Measurements from ENCODE around the gene PTPRG. TPM values are rescaled to one million over a fixed set of nuclear protein-coding genes. Genes with fewer than 3 reads are reported as not detected.

The PTPRG gene
- total RNA-seq, 1 experiment from 2014 or later = 11.7 TPM

DNA sequence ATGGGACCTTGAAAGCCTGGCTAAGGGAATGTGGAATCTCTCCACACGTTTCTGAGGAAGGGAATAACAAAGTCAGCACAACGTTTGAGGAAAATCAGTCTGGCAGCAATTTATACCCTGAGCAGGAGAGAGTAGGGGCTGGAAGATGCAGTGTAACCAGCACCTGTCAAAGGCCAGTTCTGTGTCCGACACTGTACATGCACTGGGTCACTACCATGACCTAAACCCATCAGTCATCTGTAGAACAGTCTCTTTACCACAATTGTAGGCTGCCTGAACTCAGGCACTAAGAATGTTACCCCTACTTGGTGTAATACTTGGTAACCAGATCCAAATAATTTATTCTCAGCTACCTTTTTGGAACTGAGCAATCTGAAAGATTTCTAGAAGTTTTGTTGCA, 698.6 kb downstream of the PTPRG start:
- H3K4me3 ChIP-seq (ENCODE audit: low read depth, low read length, poor library complexity, severe bottlenecking) = no peak overlapping the region
- no peaks in the 10 kb centered on the region for H3K9me3 ChIP-seq (ENCODE audit: low read depth, low read length, poor library complexity, severe bottlenecking)
- TF ChIP-seq EZH2 (IDR thresholded peaks at IDR 0.05; ENCODE audit: borderline replicate concordance, low read depth, low read length, poor library complexity, severe bottlenecking) = no peak
- no peak for TF ChIP-seq CTCF (conservative IDR thresholded peaks at IDR 0.05; ENCODE audit: low read depth, low read length)
- no TSS peak for BruUV-seq (replicated peaks)
- DNase-seq (ENCODE audit: low spot score) = no peak
- ChIA-PET CTCF (no interaction called here), POLR2A (ENCODE audit: low non-redundant PET) (no interaction called here)
- intact Hi-C loops (cut with micrococcal nuclease; ENCODE audit: unreplicated experiment) = no loop called here
- no peak overlapping the region for H3K27ac ChIP-seq (ENCODE audit: low read depth, low read length, poor library complexity, severe bottlenecking)
- no peaks in the 10 kb centered on the region for H3K27me3 ChIP-seq (replicated peaks; ENCODE audit: insufficient read depth, low read depth, low read length, poor library complexity)
- no peaks in the 10 kb centered on the region for H3K4me1 ChIP-seq (ENCODE audit: insufficient read depth, low read length, poor library complexity, severe bottlenecking)
- no peaks in the 10 kb centered on the region for H3K36me3 ChIP-seq (ENCODE audit: insufficient read depth, low read length, poor library complexity, severe bottlenecking)

DNA sequence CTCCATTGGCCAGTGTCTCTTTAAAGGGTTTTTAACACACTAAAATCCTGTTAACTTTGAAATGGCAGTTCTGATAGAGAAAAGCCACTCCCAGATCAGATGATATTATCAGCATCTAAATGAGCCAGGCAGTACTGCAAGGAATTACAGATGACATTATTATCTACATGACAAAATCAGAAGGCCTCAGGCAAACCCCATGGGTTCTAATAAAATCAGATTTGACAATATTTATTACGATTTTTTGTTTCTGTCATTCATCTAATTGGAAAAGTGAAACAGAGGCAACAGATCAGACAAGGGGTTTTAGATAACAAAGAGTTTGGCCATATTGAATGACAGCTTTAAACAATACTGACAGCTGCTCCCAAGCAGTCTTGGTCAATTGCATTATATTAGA, 699.3 kb downstream of the PTPRG start:
- Histone ChIP-seq H3K36me3 (ENCODE audit: insufficient read depth, low read length, poor library complexity, severe bottlenecking) (no peaks in the 10 kb centered on the region), H3K27me3 (replicated peaks; ENCODE audit: insufficient read depth, low read depth, low read length, poor library complexity) (no peaks in the 10 kb centered on the region), H3K4me3 (ENCODE audit: low read depth, low read length, poor library complexity, severe bottlenecking) (no peak overlapping the region), H3K4me1 (ENCODE audit: insufficient read depth, low read length, poor library complexity, severe bottlenecking) (no peaks in the 10 kb centered on the region), H3K9me3 (ENCODE audit: low read depth, low read length, poor library complexity, severe bottlenecking) (no peaks in the 10 kb centered on the region), H3K27ac (ENCODE audit: low read depth, low read length, poor library complexity, severe bottlenecking) (no peak overlapping the region)
- POLR2A ChIA-PET (ENCODE audit: low non-redundant PET) = no interaction called here
- BruUV-seq (replicated peaks) = no TSS peak
- no peak for DNase-seq (ENCODE audit: low spot score)
- TF ChIP-seq EZH2 (IDR thresholded peaks at IDR 0.05; ENCODE audit: borderline replicate concordance, low read depth, low read length, poor library complexity, severe bottlenecking) = no peak
- TF ChIP-seq CTCF (conservative IDR thresholded peaks at IDR 0.05; ENCODE audit: low read depth, low read length) = no peak
- intact Hi-C loops (cut with micrococcal nuclease; ENCODE audit: unreplicated experiment) = no loop called here
- CTCF ChIA-PET = no interaction called here

GRCh38 chr3:62261121-62261520, 699.8 kb downstream of the PTPRG start:
- DNase-seq (ENCODE audit: low spot score) = no peak
- H3K36me3 ChIP-seq (ENCODE audit: insufficient read depth, low read length, poor library complexity, severe bottlenecking) = no peaks in the 10 kb centered on the region
- intact Hi-C loops (cut with micrococcal nuclease; ENCODE audit: unreplicated experiment) = no loop called here
- no peaks in the 10 kb centered on the region for H3K9me3 ChIP-seq (ENCODE audit: low read depth, low read length, poor library complexity, severe bottlenecking)
- TF ChIP-seq EZH2 (IDR thresholded peaks at IDR 0.05; ENCODE audit: borderline replicate concordance, low read depth, low read length, poor library complexity, severe bottlenecking) (no peak), CTCF (conservative IDR thresholded peaks at IDR 0.05; ENCODE audit: low read depth, low read length) (no peak)
- no peaks in the 10 kb centered on the region for H3K27me3 ChIP-seq (replicated peaks; ENCODE audit: insufficient read depth, low read depth, low read length, poor library complexity)
- H3K4me3 ChIP-seq (ENCODE audit: low read depth, low read length, poor library complexity, severe bottlenecking) = no peak overlapping the region
- ChIA-PET POLR2A (ENCODE audit: low non-redundant PET) (no interaction called here), CTCF (no interaction called here)
- no TSS peak for BruUV-seq (replicated peaks)
- no peaks in the 10 kb centered on the region for H3K4me1 ChIP-seq (ENCODE audit: insufficient read depth, low read length, poor library complexity, severe bottlenecking)
- H3K27ac ChIP-seq (ENCODE audit: low read depth, low read length, poor library complexity, severe bottlenecking) = no peak overlapping the region
